ENCODE measurements around the gene FBXO34.

- TF ChIP-seq POLR2A (IDR thresholded peaks at IDR 0.05; ENCODE audit: low read length) (no peak), GATA1 (IDR thresholded peaks at IDR 0.05; ENCODE audit: low read depth, low read length) (no peak)
These were observed 128.6 kb downstream of the FBXO34 start for GRCh38 chr14:55399852-55400251.

Measured in erythroblast (primary cell).